H1 (cell line): ENCODE data around the gene KRTAP5-6. TPM values are rescaled to one million over a fixed set of nuclear protein-coding genes. Genes with fewer than 3 reads are reported as not detected.
A peak's percentile ranks its signal among the peaks of the same experiment; 100 is the strongest.

Experiments
- CTCF ChIA-PET: fragments of 300-600 bp; sonication (Branson Sonifier 250); formaldehyde crosslinking; loops from one replicate; lab custom pipeline; 2021; ENCODE audit not compliant: partially characterized antibody; lab: Charles Lee
- POLR2A ChIA-PET: fragments of 300-600 bp; sonication (Branson Sonifier 250); formaldehyde crosslinking; loops from one replicate; lab custom pipeline; 2021; ENCODE audit warnings: inconsistent platforms; ENCODE audit not compliant: partially characterized antibody; lab: Charles Lee
- DNase-seq, 2 experiments: peaks; one replicate each; pipeline versions ENCODE4 v3.0.0 to v3.0.0-alpha.2; 2010 to 2022; ENCODE audit warnings: low spot score in 2 of 2, low read depth in 1 of 2, mixed read lengths in 1 of 2
- FAIRE-seq: peaks from 2 replicates; lab custom pipeline; 2011; peaks lifted over from hg19 to GRCh38; lab: Jason Lieb, UNC
- H2AFZ ChIP-seq: 2 replicates; pipeline ENCODE4 v1.8.1; 2012; ENCODE audit warnings: low read length, inconsistent platforms
- H2AK5ac ChIP-seq: 2 replicates; pipeline ENCODE4 v1.6.1; 2013; ENCODE audit warnings: low read depth, low read length
- H2BK120ac ChIP-seq: replicated peaks from 2 replicates; pipeline ENCODE3; 2013; ENCODE audit warnings: low read depth, low read length, inconsistent platforms
- H2BK12ac ChIP-seq: 2 replicates; pipeline ENCODE4 v1.6.1; 2013; ENCODE audit warnings: low read depth, low read length
- H2BK15ac ChIP-seq: 2 replicates; pipeline ENCODE4 v1.6.1; 2013; ENCODE audit warnings: low read length
- H2BK20ac ChIP-seq: 2 replicates; pipeline ENCODE4 v1.6.1; 2013; ENCODE audit warnings: low read length
- H2BK5ac ChIP-seq: 2 replicates; pipeline ENCODE4 v1.6.1; 2013; ENCODE audit warnings: low read depth, low read length
- H3K14ac ChIP-seq: 2 replicates; pipeline ENCODE4 v1.6.1; 2013; ENCODE audit warnings: inconsistent platforms; ENCODE audit not compliant: insufficient read length
- H3K18ac ChIP-seq: 2 replicates; pipeline ENCODE4 v1.6.1; 2013; ENCODE audit warnings: low read length; ENCODE audit errors: extremely low read depth
- H3K23ac ChIP-seq: 2 replicates; pipeline ENCODE4 v1.6.1; 2013; ENCODE audit warnings: inconsistent platforms; ENCODE audit not compliant: insufficient read length
- H3K23me2 ChIP-seq: 2 replicates; pipeline ENCODE4 v1.6.1; 2013; ENCODE audit warnings: low read depth, low read length
- H3K27ac ChIP-seq: 2 replicates; pipeline ENCODE4 v1.6.1; 2011; ENCODE audit warnings: low read depth, low read length, inconsistent platforms
- H3K27me3 ChIP-seq, 4 experiments: replicated peaks in 1 of 4; 1 replicate in 1 of 4; 2 replicates in 3 of 4; pipeline versions ENCODE4 v1.6.1 to v1.8.1; 2011 to 2013; ENCODE audit warnings: low read length in 3 of 4, mild to moderate bottlenecking in 3 of 4, inconsistent platforms in 2 of 4, mixed read lengths in 2 of 4, moderate library complexity in 1 of 4; ENCODE audit not compliant: control insufficient read depth in 3 of 4, insufficient read depth in 3 of 4; ENCODE audit errors: extremely low read depth in 1 of 4
- H3K36me3 ChIP-seq, 4 experiments: 2 replicates each; pipeline versions ENCODE4 v1.6.1 to v1.8.1; 2011 to 2013; ENCODE audit warnings: mild to moderate bottlenecking in 4 of 4, low read length in 3 of 4, moderate library complexity in 2 of 4, control low read depth in 1 of 4, inconsistent platforms in 1 of 4; ENCODE audit not compliant: insufficient read depth in 4 of 4, control insufficient read depth in 2 of 4
- H3K4ac ChIP-seq: replicated peaks from 2 replicates; pipeline ENCODE3; 2013; ENCODE audit warnings: low read length, low read depth, mixed read lengths, inconsistent platforms; ENCODE audit not compliant: insufficient read length
- H3K4me1 ChIP-seq, 4 experiments: replicated peaks in 1 of 4; 1 replicate in 1 of 4; 2 replicates in 3 of 4; pipeline versions ENCODE4 v1.6.1 to v1.8.1; 2011 to 2013; ENCODE audit warnings: low read length in 3 of 4, inconsistent platforms in 2 of 4, mixed read lengths in 1 of 4; ENCODE audit not compliant: insufficient read depth in 4 of 4, control insufficient read depth in 3 of 4
- H3K4me2 ChIP-seq, 2 experiments: 2 replicates each; pipeline versions ENCODE4 v1.6.1 to v1.8.1; 2011 to 2013; ENCODE audit warnings: low read depth in 2 of 2, low read length in 2 of 2, control low read depth in 1 of 2, inconsistent platforms in 1 of 2, mild to moderate bottlenecking in 1 of 2; ENCODE audit not compliant: insufficient read depth in 1 of 2
- H3K4me3 ChIP-seq, 4 experiments: fragments of 200-600, 300-600 bp in 1 of 4; sonication (generic), shearing (Covaris generic), sonication (Bioruptor Twin) in 1 of 4; 2 replicates each; pipeline versions ENCODE4 v1.5.1 to v1.8.1; 2011 to 2016; ENCODE audit warnings: low read length in 4 of 4, low read depth in 3 of 4, control low read depth in 2 of 4, inconsistent platforms in 2 of 4, mild to moderate bottlenecking in 2 of 4, mixed read lengths in 1 of 4, moderate library complexity in 1 of 4; ENCODE audit not compliant: insufficient read depth in 2 of 4; ENCODE audit errors: extremely low read depth in 1 of 4
- H3K56ac ChIP-seq: replicated peaks from 2 replicates; pipeline ENCODE3; 2013; ENCODE audit warnings: low read depth, mild to moderate bottlenecking, mixed read lengths, low read length, inconsistent platforms; ENCODE audit not compliant: insufficient read length
- H3K79me1 ChIP-seq: 2 replicates; pipeline ENCODE4 v1.6.1; 2013; ENCODE audit warnings: low read depth, low read length, control low read depth
- H3K79me2 ChIP-seq, 2 experiments: 2 replicates each; pipeline versions ENCODE4 v1.6.1 to v1.8.1; 2012 to 2013; ENCODE audit warnings: low read length in 2 of 2, mild to moderate bottlenecking in 2 of 2, inconsistent platforms in 1 of 2; ENCODE audit not compliant: insufficient read depth in 2 of 2, control insufficient read depth in 1 of 2
- H3K9ac ChIP-seq, 4 experiments: replicated peaks in 1 of 4; 1 replicate in 1 of 4; 2 replicates in 3 of 4; pipeline versions ENCODE4 v1.6.1 to v1.8.1; 2011 to 2013; ENCODE audit warnings: low read depth in 3 of 4, low read length in 3 of 4, control low read depth in 2 of 4, mild to moderate bottlenecking in 2 of 4, moderate library complexity in 2 of 4, inconsistent platforms in 1 of 4; ENCODE audit errors: extremely low read depth in 1 of 4
- H3K9me3 ChIP-seq, 2 experiments: 2 replicates each; pipeline versions ENCODE4 v1.6.1 to v1.8.1; 2012 to 2013; ENCODE audit warnings: mild to moderate bottlenecking in 2 of 2, moderate library complexity in 2 of 2, control low read depth in 1 of 2, inconsistent platforms in 1 of 2, low read depth in 1 of 2, low read length in 1 of 2, mixed read lengths in 1 of 2; ENCODE audit not compliant: insufficient read depth in 2 of 2
- H4K20me1 ChIP-seq, 2 experiments: replicated peaks in 1 of 2; 2 replicates each; pipeline versions ENCODE3 to v1.8.1; 2011 to 2013; ENCODE audit warnings: inconsistent platforms in 2 of 2, low read length in 2 of 2, mild to moderate bottlenecking in 1 of 2; ENCODE audit not compliant: insufficient read depth in 2 of 2, control insufficient read depth in 1 of 2
- H4K5ac ChIP-seq: 2 replicates; pipeline ENCODE4 v1.6.1; 2013; ENCODE audit warnings: low read length, low read depth, mixed read lengths, inconsistent platforms; ENCODE audit not compliant: insufficient read length
- H4K8ac ChIP-seq: 2 replicates; pipeline ENCODE4 v1.8.0; 2013; ENCODE audit warnings: mild to moderate bottlenecking, moderate library complexity, low read length, inconsistent platforms; ENCODE audit not compliant: insufficient read depth; ENCODE audit errors: extremely low read depth
- H4K91ac ChIP-seq: replicated peaks from 2 replicates; pipeline ENCODE3; 2013; ENCODE audit warnings: low read length, mixed read lengths, inconsistent platforms; ENCODE audit not compliant: insufficient read length
- BCL11A ChIP-seq, 2 experiments: IDR thresholded peaks; one replicate each; pipeline ENCODE4 v1.6.1; 2011; ENCODE audit warnings: low read depth in 2 of 2, low read length in 2 of 2, mild to moderate bottlenecking in 2 of 2
- EGR1 ChIP-seq: IDR thresholded peaks from 2 replicates; pipeline ENCODE4 v1.6.1; 2011; ENCODE audit warnings: low read depth, low read length, borderline replicate concordance
- KDM4A ChIP-seq: IDR thresholded peaks from one replicate; pipeline ENCODE4 v1.7.1; 2012; ENCODE audit warnings: low read depth, mild to moderate bottlenecking, moderate library complexity, low read length, inconsistent platforms; ENCODE audit not compliant: severe bottlenecking
- NANOG ChIP-seq: IDR thresholded peaks from 2 replicates; pipeline ENCODE4 v1.6.1; 2011; ENCODE audit warnings: low read length, low read depth, mild to moderate bottlenecking, inconsistent platforms; ENCODE audit not compliant: insufficient read depth, poor library complexity, severe bottlenecking
- NRF1 ChIP-seq: IDR thresholded peaks from 2 replicates; pipeline ENCODE4 v1.6.1; 2011; ENCODE audit warnings: mild to moderate bottlenecking, low read depth, low read length, improper control_type of control experiment
- POLR2A ChIP-seq, 2 experiments: IDR thresholded peaks; 1 replicate in 1 of 2; 2 replicates in 1 of 2; pipeline ENCODE4 v1.6.1; 2011; ENCODE audit warnings: low read depth in 2 of 2, low read length in 2 of 2, mild to moderate bottlenecking in 2 of 2; ENCODE audit errors: control extremely low read depth in 1 of 2
- SIN3A ChIP-seq, 2 experiments: IDR thresholded peaks in 1 of 2; conservative IDR thresholded peaks in 1 of 2; 2 replicates each; pipeline ENCODE4 v1.6.1; 2011 to 2012; ENCODE audit warnings: low read length in 2 of 2, improper control_type of control experiment in 1 of 2, low read depth in 1 of 2, mild to moderate bottlenecking in 1 of 2
- SRF ChIP-seq: IDR thresholded peaks from 2 replicates; pipeline ENCODE4 v1.6.1; 2011; ENCODE audit warnings: mild to moderate bottlenecking, low read depth, low read length, moderate library complexity
- SUZ12 ChIP-seq: fragments of 200-600 bp; sonication (generic); IDR thresholded peaks from 2 replicates; pipeline ENCODE4 v1.6.1; 2012; ENCODE audit warnings: mild to moderate bottlenecking, inconsistent platforms, low read length, moderate library complexity, mixed read lengths
- TAF1 ChIP-seq: IDR thresholded peaks from 2 replicates; pipeline ENCODE4 v1.6.1; 2011; ENCODE audit warnings: mild to moderate bottlenecking, low read depth, low read length
- TBP ChIP-seq: IDR thresholded peaks from 2 replicates; pipeline ENCODE4 v1.6.1; 2011; ENCODE audit warnings: low read depth, low read length, improper control_type of control experiment
- TEAD4 ChIP-seq: IDR thresholded peaks from 2 replicates; pipeline ENCODE4 v1.6.1; 2012; ENCODE audit warnings: low read depth, low read length, inconsistent platforms, mixed read lengths
- YY1 ChIP-seq: IDR thresholded peaks from 2 replicates; pipeline ENCODE4 v1.6.1; 2011; ENCODE audit warnings: low read depth, mild to moderate bottlenecking, low read length
- ZNF274 ChIP-seq: IDR thresholded peaks from 2 replicates; pipeline ENCODE4 v1.7.0; 2012; ENCODE audit warnings: low read length, borderline replicate concordance; ENCODE audit errors: extremely low read depth
- WGBS, 2 experiments: shearing (Covaris generic) in 1 of 2; methylation state at CpG; one replicate each; pipeline versions ENCODE4 v1.1.6 to v1.1.7; 2013 to 2015; ENCODE audit warnings: low lambda C conversion rate in 2 of 2, mixed read lengths in 2 of 2, inconsistent platforms in 1 of 2, low coverage in 1 of 2, missing lambda C conversion rate in 1 of 2; ENCODE audit not compliant: insufficient replicate concordance in 2 of 2, insufficient coverage in 1 of 2, insufficient read length in 1 of 2; ENCODE audit errors: extremely low coverage in 1 of 2, missing lambda C conversion rate in 1 of 2; 5-methylcytosine and 5-hydroxymethylcytosine counted together
- polyA plus RNA-seq, 7 experiments: library from polyadenylated mRNA; depleted of rRNA in 3 of 7; stranded (reverse) in 5 of 7; unstranded in 2 of 7; fragments of >200 nt in 5 of 7; fragments of 200-250 nt in 2 of 7; gene quantifications; 1 replicate in 5 of 7; 2 replicates in 1 of 7; 4 replicates in 1 of 7; pipeline versions ENCODE4 v1.2.1 to v1.2.3, GENCODE V29; 2011 to 2013; ENCODE audit warnings: missing spikeins in 2 of 7, mixed read lengths in 2 of 7
- total RNA-seq: library from RNA; stranded (reverse); fragmentation: NEBNext Ultra II Directional; extraction: Animal tissue kit (Norgen Biotek cat#: 25700); gene quantifications from 2 replicates; pipeline ENCODE4 v1.2.1, GENCODE V29; 2021

The KRTAP5-6 gene
- total and polyA plus RNA-seq, 2 of the 8 experiments (the other 6 are each of a cell fraction or from before 2014, with no cell fraction given): not detected

- H3K27ac ChIP-seq: no peak overlapping the region
- H3K4me1 ChIP-seq: peaks cover 0 to 10% (median 3%) of the 10 kb centered on the region in 4 experiments; a peak in 3 of 7 replicates
- POLR2A ChIA-PET: interaction anchor here (1.4 kb wide), 1 partner anchor 53 kb away, joined by 3 read pairs; no protein-coding TSS in a partner anchor
- no peak overlapping the region for H4K5ac ChIP-seq
- H2BK12ac ChIP-seq: peak overlapping the region; percentile 44; the same call in 1 of the 2 replicates
- no peak overlapping the region for H3K18ac ChIP-seq
- CTCF ChIA-PET: interaction anchor here (1.2 to 6.9 kb wide), 11 partner anchors 28 to 461 kb away, joined by 5 to 255 read pairs (median 25); partner anchors contain the start of genes SYT8 and TNNI2
- H3K4me3 ChIP-seq: no peak overlapping the region
- no peak for DNase-seq
- H4K8ac ChIP-seq: no peak overlapping the region
- H4K91ac ChIP-seq: no peak overlapping the region
- H3K23ac ChIP-seq: no peak overlapping the region
- no peaks in the 10 kb centered on the region for H4K20me1 ChIP-seq
- H2AK5ac ChIP-seq: no peak overlapping the region
- no peaks in the 10 kb centered on the region for H3K79me2 ChIP-seq
- no peak overlapping the region for H2BK15ac ChIP-seq
- H3K36me3 ChIP-seq: no peaks in the 10 kb centered on the region
- no peaks in the 10 kb centered on the region; the same call in 1 of the 2 replicates for H3K23me2 ChIP-seq
- H3K9me3 ChIP-seq: no peaks in the 10 kb centered on the region
- 89% methylated on average over 3 of the region's 3 CpGs; no CpG with 5 or more reads in 1 of the 2 experiments for WGBS, 2 experiments
- H3K9ac ChIP-seq: no peak overlapping the region
- no peak overlapping the region for H3K56ac ChIP-seq
- H3K4ac ChIP-seq: no peak overlapping the region
- H3K27me3 ChIP-seq: peaks cover 0 to 7% (median 0%) of the 10 kb centered on the region in 4 experiments; a peak in 3 of 7 replicates
- H3K4me2 ChIP-seq: no peak overlapping the region
- no peaks in the 10 kb centered on the region for H3K79me1 ChIP-seq
- H3K14ac ChIP-seq: no peak overlapping the region
- FAIRE-seq: no peak
- no peak overlapping the region for H2BK20ac ChIP-seq
- H2BK120ac ChIP-seq: no peak overlapping the region
- H2AFZ ChIP-seq: no peak overlapping the region
- H2BK5ac ChIP-seq: no peak overlapping the region
- TF ChIP-seq SUZ12 (no peak), SRF (no peak), EGR1 (no peak), POLR2A (IDR thresholded peaks at IDR 0.05; ENCODE audit: control extremely low read depth in 1 of 2, low read depth in 2 of 2, low read length in 2 of 2) (no peak), SIN3A (conservative IDR thresholded peaks at IDR 0.05 in 1 of 2, IDR thresholded peaks at IDR 0.05 in 1 of 2; ENCODE audit: low read depth in 1 of 2, low read length in 2 of 2) (no peak), TBP (no peak), TAF1 (no peak), ZNF274 (no peak), TEAD4 (no peak), BCL11A (IDR thresholded peaks at IDR 0.05; ENCODE audit: low read depth in 2 of 2, low read length in 2 of 2) (no peak), NRF1 (no peak), YY1 (no peak), NANOG (no peak), KDM4A (no peak)
Measured at GRCh38 chr11:1695548-1696108, 1.4 kb upstream of the KRTAP5-6 start.
